ENCODE measurements around the gene TTLL10.
"Not testable (repeated sequence)": the region's sequence is repeated elsewhere in the genome, so short reads cannot be mapped to it uniquely, and the experiment has no call there.

TTLL10 gene

GRCh38 chr1:1189111-1189510 lies 15.4 kb downstream of the TTLL10 start:
- DNase-seq (ENCODE audit: low spot score): no peak

- DNase-seq (ENCODE audit: low spot score): no peak
Measured at GRCh38 chr1:1191734-1192133, 18.1 kb downstream of the TTLL10 start.

GRCh38 chr1:1194723-1195122 lies 21.0 kb downstream of the TTLL10 start:
- DNase-seq (ENCODE audit: low spot score): no peak

GRCh38 chr1:1195726-1196125 lies 22.0 kb downstream of the TTLL10 start:
- DNase-seq (ENCODE audit: low spot score): not testable (repeated sequence)

GRCh38 chr1:1196431-1197187 lies 22.9 kb downstream of the TTLL10 start:
- no peak for DNase-seq (ENCODE audit: low spot score)

GRCh38 chr1:1197188-1197500 lies 23.5 kb downstream of the TTLL10 start:
- DNase-seq (ENCODE audit: low spot score): no peak

GRCh38 chr1:1197551-1198422 lies 24.1 kb downstream of the TTLL10 start:
- DNase-seq (ENCODE audit: low spot score): no peak

- no peak for DNase-seq (ENCODE audit: low spot score)
Measured at GRCh38 chr1:1198423-1199140, 24.9 kb downstream of the TTLL10 start.

- DNase-seq (ENCODE audit: low spot score): no peak
Measured at GRCh38 chr1:1199141-1199960, 25.7 kb downstream of the TTLL10 start.

- DNase-seq (ENCODE audit: low spot score): no peak
Measured at GRCh38 chr1:1199961-1200875, 26.5 kb downstream of the TTLL10 start.

GRCh38 chr1:1200876-1201810 lies 27.5 kb downstream of the TTLL10 start:
- peak; percentile 51 for DNase-seq (ENCODE audit: low spot score)

GRCh38 chr1:1202831-1203560 lies 29.3 kb downstream of the TTLL10 start:
- no peak for DNase-seq (ENCODE audit: low spot score)

GRCh38 chr1:1203561-1204424 lies 30.1 kb downstream of the TTLL10 start:
- no peak for DNase-seq (ENCODE audit: low spot score)

- DNase-seq (ENCODE audit: low spot score): no peak
Measured at GRCh38 chr1:1204425-1204920, 30.8 kb downstream of the TTLL10 start.

- DNase-seq (ENCODE audit: low spot score): no peak
Measured at GRCh38 chr1:1204998-1205768, 31.5 kb downstream of the TTLL10 start.

GRCh38 chr1:1205769-1206375 lies 32.2 kb downstream of the TTLL10 start:
- no peak for DNase-seq (ENCODE audit: low spot score)

Measured in germinal center (tissue), 1 donor.